IPS-20b (cell line): ENCODE measurements around the gene PLAGL2.
"Not testable (repeated sequence)": the region's sequence is repeated elsewhere in the genome, so short reads cannot be mapped to it uniquely, and the experiment has no call there.

Experiments used
- H3K27ac ChIP-seq: one replicate; pipeline ENCODE4 v1.5.1; 2013; ENCODE audit warnings: low read length
- H3K27me3 ChIP-seq: 2 replicates; pipeline ENCODE4 v1.6.1; 2013; ENCODE audit warnings: mild to moderate bottlenecking, low read length, inconsistent platforms; ENCODE audit not compliant: insufficient read depth
- H3K36me3 ChIP-seq: 2 replicates; pipeline ENCODE4 v1.6.1; 2013; ENCODE audit warnings: low read depth, mild to moderate bottlenecking, inconsistent platforms, low read length, moderate library complexity; ENCODE audit not compliant: insufficient read depth
- H3K4me1 ChIP-seq: 2 replicates; pipeline ENCODE4 v1.6.1; 2013; ENCODE audit warnings: mild to moderate bottlenecking, control low read depth, inconsistent platforms, low read length, moderate library complexity; ENCODE audit not compliant: insufficient read depth
- H3K4me3 ChIP-seq: 2 replicates; pipeline ENCODE4 v1.5.1; 2013; ENCODE audit warnings: mild to moderate bottlenecking, low read length, inconsistent platforms
- H3K9ac ChIP-seq: 2 replicates; pipeline ENCODE4 v1.6.1; 2013; ENCODE audit warnings: low read depth, mild to moderate bottlenecking, inconsistent platforms, low read length, moderate library complexity
- H3K9me3 ChIP-seq: 2 replicates; pipeline ENCODE4 v1.6.1; 2013; ENCODE audit warnings: mild to moderate bottlenecking, low read depth, low read length, inconsistent platforms; ENCODE audit not compliant: insufficient read depth

PLAGL2 gene

GRCh38 chr20:32189123-32189410 is 18.5 kb downstream of the PLAGL2 start:
- Histone ChIP-seq H3K36me3 (peaks cover 18% of the 10 kb centered on the region), H3K27ac (no peak overlapping the region), H3K9me3 (no peaks in the 10 kb centered on the region), H3K4me3 (peak overlapping the region; percentile 73), H3K9ac (peak overlapping the region; percentile 83; the same call in 1 of the 2 replicates), H3K27me3 (no peaks in the 10 kb centered on the region), H3K4me1 (peaks cover 4% of the 10 kb centered on the region; the same call in 1 of the 2 replicates)

- peak overlapping the region; percentile 73; the same call in 1 of the 2 replicates for H3K4me3 ChIP-seq
- no peak overlapping the region for H3K9ac ChIP-seq
- H3K27ac ChIP-seq = no peak overlapping the region
- H3K4me1 ChIP-seq = peaks cover 4% of the 10 kb centered on the region; the same call in 1 of the 2 replicates
- no peaks in the 10 kb centered on the region for H3K9me3 ChIP-seq
- no peaks in the 10 kb centered on the region for H3K27me3 ChIP-seq
- peaks cover 18% of the 10 kb centered on the region for H3K36me3 ChIP-seq
These were observed 19.0 kb downstream of the PLAGL2 start for GRCh38 chr20:32188376-32189122.

GRCh38 chr20:32186506-32186905 is 21.0 kb downstream of the PLAGL2 start:
- Histone ChIP-seq H3K36me3 (peaks cover under 1% of the 10 kb centered on the region; the same call in 1 of the 2 replicates), H3K4me3 (no peak overlapping the region), H3K9me3 (no peaks in the 10 kb centered on the region), H3K27ac (no peak overlapping the region), H3K27me3 (no peaks in the 10 kb centered on the region), H3K4me1 (peaks cover 4% of the 10 kb centered on the region; the same call in 1 of the 2 replicates), H3K9ac (no peak overlapping the region)

GRCh38 chr20:32184961-32185603 is 22.5 kb downstream of the PLAGL2 start:
- Histone ChIP-seq H3K27me3 (no peaks in the 10 kb centered on the region), H3K9me3 (no peaks in the 10 kb centered on the region), H3K36me3 (no peaks in the 10 kb centered on the region), H3K9ac (no peak overlapping the region), H3K4me1 (peaks cover 4% of the 10 kb centered on the region; the same call in 1 of the 2 replicates), H3K27ac (no peak overlapping the region), H3K4me3 (no peak overlapping the region)

- Histone ChIP-seq H3K36me3 (no peaks in the 10 kb centered on the region), H3K9me3 (no peaks in the 10 kb centered on the region), H3K4me1 (no peaks in the 10 kb centered on the region; the same call in 1 of the 2 replicates), H3K27me3 (no peaks in the 10 kb centered on the region), H3K9ac (no peak overlapping the region), H3K27ac (no peak overlapping the region), H3K4me3 (no peak overlapping the region)
These were observed 23.5 kb downstream of the PLAGL2 start for GRCh38 chr20:32183947-32184635.

GRCh38 chr20:32181606-32182005 is 25.9 kb downstream of the PLAGL2 start:
- Histone ChIP-seq H3K9me3 (no peaks in the 10 kb centered on the region), H3K4me3 (no peak overlapping the region), H3K9ac (no peak overlapping the region), H3K27me3 (no peaks in the 10 kb centered on the region), H3K36me3 (no peaks in the 10 kb centered on the region), H3K27ac (no peak overlapping the region), H3K4me1 (no peaks in the 10 kb centered on the region)

- H3K4me3 ChIP-seq = no peak overlapping the region
- no peaks in the 10 kb centered on the region for H3K36me3 ChIP-seq
- no peak overlapping the region for H3K27ac ChIP-seq
- no peaks in the 10 kb centered on the region for H3K27me3 ChIP-seq
- no peaks in the 10 kb centered on the region for H3K9me3 ChIP-seq
- no peak overlapping the region for H3K9ac ChIP-seq
- H3K4me1 ChIP-seq = no peaks in the 10 kb centered on the region
These were observed 27.6 kb downstream of the PLAGL2 start for GRCh38 chr20:32179934-32180333.

- Histone ChIP-seq H3K4me1 (no peaks in the 10 kb centered on the region), H3K4me3 (no peak overlapping the region), H3K36me3 (no peaks in the 10 kb centered on the region), H3K9ac (no peak overlapping the region), H3K27me3 (no peaks in the 10 kb centered on the region), H3K27ac (no peak overlapping the region), H3K9me3 (no peaks in the 10 kb centered on the region)
These were observed 28.0 kb downstream of the PLAGL2 start for GRCh38 chr20:32179515-32179914.

- H3K4me3 ChIP-seq, H3K27me3 ChIP-seq, H3K27ac ChIP-seq, H3K4me1 ChIP-seq, H3K9me3 ChIP-seq, H3K9ac ChIP-seq, H3K36me3 ChIP-seq: not testable (repeated sequence)
These were observed 29.8 kb downstream of the PLAGL2 start for GRCh38 chr20:32177696-32178095.

- H3K4me1 ChIP-seq = peaks cover 6% of the 10 kb centered on the region; the same call in 1 of the 2 replicates
- peaks cover 39% of the 10 kb centered on the region for H3K36me3 ChIP-seq
- H3K9ac ChIP-seq = no peak overlapping the region; the same call in 1 of the 2 replicates
- no peak overlapping the region for H3K27ac ChIP-seq
- H3K27me3 ChIP-seq = no peaks in the 10 kb centered on the region
- H3K9me3 ChIP-seq = no peaks in the 10 kb centered on the region
- no peak overlapping the region for H3K4me3 ChIP-seq
These were observed 39.2 kb downstream of the PLAGL2 start for GRCh38 chr20:32168184-32168910.

- H3K4me1 ChIP-seq = peaks cover 6% of the 10 kb centered on the region; the same call in 1 of the 2 replicates
- no peak overlapping the region for H3K27ac ChIP-seq
- no peak overlapping the region for H3K4me3 ChIP-seq
- H3K36me3 ChIP-seq = peaks cover 44% of the 10 kb centered on the region
- no peaks in the 10 kb centered on the region for H3K9me3 ChIP-seq
- H3K9ac ChIP-seq = no peak overlapping the region
- H3K27me3 ChIP-seq = no peaks in the 10 kb centered on the region
These were observed 40.0 kb downstream of the PLAGL2 start for GRCh38 chr20:32167552-32167951.
